HepG2 (cell line): Measurements from ENCODE around the gene SEC14L5. TPM values are rescaled to one million over a fixed set of nuclear protein-coding genes. Genes with fewer than 3 reads are reported as not detected.

Source experiments
- AKAP8 ChIP-seq: sonication (generic); formaldehyde crosslinking; IDR thresholded peaks from 2 replicates; pipeline ENCODE4 v1.5.1; 2020; ENCODE audit warnings: mild to moderate bottlenecking, missing genetic modification reagents
- MAZ ChIP-seq, 2 experiments: sonication (generic) in 1 of 2; formaldehyde crosslinking in 1 of 2; IDR thresholded peaks; 2 replicates each; pipeline versions ENCODE4 v1.5.0 to v1.6.1; 2012 to 2020; ENCODE audit warnings: low read depth in 2 of 2, mild to moderate bottlenecking in 2 of 2, borderline replicate concordance in 1 of 2, improper control_type of control experiment in 1 of 2, low read length in 1 of 2, missing genetic modification reagents in 1 of 2, moderate library complexity in 1 of 2
- NAIF1 ChIP-seq: sonication (generic); formaldehyde crosslinking; IDR thresholded peaks from 2 replicates; pipeline ENCODE4 v1.5.0; 2020; ENCODE audit warnings: mild to moderate bottlenecking, missing genetic modification reagents, borderline replicate concordance
- NFE2L2 ChIP-seq: fragments of 150-350 bp; IDR thresholded peaks from 2 replicates; pipeline ENCODE4 v1.6.1; 2014; ENCODE audit warnings: low read length
- NR1H2 ChIP-seq: sonication (generic); formaldehyde crosslinking; IDR thresholded peaks from 2 replicates; pipeline ENCODE4 v1.8.1; 2022; ENCODE audit warnings: low read depth, missing genetic modification reagents, borderline replicate concordance
- PCBP1 ChIP-seq: fragments of 200-400 bp; formaldehyde crosslinking; IDR thresholded peaks from 2 replicates; pipeline ENCODE4 v1.6.1; 2017; ENCODE audit warnings: mild to moderate bottlenecking, low read depth, low read length, borderline replicate concordance
- SP4 ChIP-seq: sonication (generic); formaldehyde crosslinking; IDR thresholded peaks from 2 replicates; pipeline ENCODE4 v1.8.1; 2023; ENCODE audit warnings: mild to moderate bottlenecking, missing genetic modification reagents
- ZFP41 ChIP-seq: sonication (generic); formaldehyde crosslinking; IDR thresholded peaks from 2 replicates; pipeline ENCODE4 v1.4.0; 2020; ENCODE audit warnings: mild to moderate bottlenecking, missing genetic modification reagents, borderline replicate concordance
- ZNF10 ChIP-seq: sonication (generic); formaldehyde crosslinking; IDR thresholded peaks from 2 replicates; pipeline ENCODE4 v1.4.0; 2020; ENCODE audit warnings: mild to moderate bottlenecking, low read depth, missing genetic modification reagents, borderline replicate concordance
- ZNF496 ChIP-seq: sonication (generic); formaldehyde crosslinking; IDR thresholded peaks from 2 replicates; pipeline ENCODE4 v1.8.1; 2023; ENCODE audit warnings: mild to moderate bottlenecking, moderate library complexity, missing genetic modification reagents; ENCODE audit not compliant: insufficient replicate concordance
- ZNF720 ChIP-seq: sonication (generic); formaldehyde crosslinking; IDR thresholded peaks from 2 replicates; pipeline ENCODE4 v1.4.0; 2020; ENCODE audit warnings: missing genetic modification reagents
- ZNF773 ChIP-seq: sonication (generic); formaldehyde crosslinking; IDR thresholded peaks from 2 replicates; pipeline ENCODE4 v1.4.0; 2020; ENCODE audit warnings: missing genetic modification reagents, borderline replicate concordance
- polyA plus RNA-seq, 8 experiments: library from polyadenylated mRNA; depleted of rRNA in 3 of 8; stranded (reverse) in 7 of 8; unstranded in 1 of 8; fragments of >200 nt; fragmentation: Illumina TruSeq in 4 of 8; extraction: Trizol in 4 of 8; gene quantifications; 2 replicates each; pipeline versions ENCODE4 v1.2.1 to v1.2.3, GENCODE V29; 2011 to 2016; ENCODE audit warnings: low read depth in 4 of 8, missing spikeins in 1 of 8, mixed read lengths in 1 of 8; ENCODE audit not compliant: insufficient read depth in 1 of 8
- total RNA-seq, 5 experiments: library from RNA; depleted of rRNA; stranded (reverse); fragments of >200 nt; fragmentation: Illumina TruSeq; extraction: Trizol; gene quantifications; 2 replicates each; pipeline ENCODE4 v1.2.3, GENCODE V29; 2016; ENCODE audit warnings: low read depth in 1 of 5
- TF ChIP-seq, protein P1 (sequence below): sonication (generic); formaldehyde crosslinking; IDR thresholded peaks from 2 replicates; pipeline ENCODE4 v1.4.0; 2020; ENCODE audit warnings: missing genetic modification reagents
- TF ChIP-seq, protein P2 (sequence below): sonication (generic); formaldehyde crosslinking; IDR thresholded peaks from 2 replicates; pipeline ENCODE4 v1.8.0; 2022; ENCODE audit warnings: missing genetic modification reagents, mild to moderate bottlenecking, inconsistent platforms, borderline replicate concordance
- TF ChIP-seq, protein P3 (sequence below): sonication (generic); formaldehyde crosslinking; IDR thresholded peaks from 2 replicates; pipeline ENCODE4 v1.4.0; 2020; ENCODE audit warnings: missing genetic modification reagents, borderline replicate concordance
- TF ChIP-seq, protein P4 (sequence below): IDR thresholded peaks from 2 replicates; pipeline ENCODE4 v1.6.1; 2012; ENCODE audit warnings: low read length, improper control_type of control experiment
- TF ChIP-seq, protein P5 (sequence below): sonication (generic); formaldehyde crosslinking; IDR thresholded peaks from 2 replicates; pipeline ENCODE4 v1.8.0; 2022; ENCODE audit warnings: mild to moderate bottlenecking, missing genetic modification reagents, moderate library complexity

SEC14L5 gene
- total and polyA plus RNA-seq, 2 of the 13 experiments (the other 11 are each of a cell fraction or from before 2014, with no cell fraction given) = 0.40 to 0.42 TPM

DNA sequence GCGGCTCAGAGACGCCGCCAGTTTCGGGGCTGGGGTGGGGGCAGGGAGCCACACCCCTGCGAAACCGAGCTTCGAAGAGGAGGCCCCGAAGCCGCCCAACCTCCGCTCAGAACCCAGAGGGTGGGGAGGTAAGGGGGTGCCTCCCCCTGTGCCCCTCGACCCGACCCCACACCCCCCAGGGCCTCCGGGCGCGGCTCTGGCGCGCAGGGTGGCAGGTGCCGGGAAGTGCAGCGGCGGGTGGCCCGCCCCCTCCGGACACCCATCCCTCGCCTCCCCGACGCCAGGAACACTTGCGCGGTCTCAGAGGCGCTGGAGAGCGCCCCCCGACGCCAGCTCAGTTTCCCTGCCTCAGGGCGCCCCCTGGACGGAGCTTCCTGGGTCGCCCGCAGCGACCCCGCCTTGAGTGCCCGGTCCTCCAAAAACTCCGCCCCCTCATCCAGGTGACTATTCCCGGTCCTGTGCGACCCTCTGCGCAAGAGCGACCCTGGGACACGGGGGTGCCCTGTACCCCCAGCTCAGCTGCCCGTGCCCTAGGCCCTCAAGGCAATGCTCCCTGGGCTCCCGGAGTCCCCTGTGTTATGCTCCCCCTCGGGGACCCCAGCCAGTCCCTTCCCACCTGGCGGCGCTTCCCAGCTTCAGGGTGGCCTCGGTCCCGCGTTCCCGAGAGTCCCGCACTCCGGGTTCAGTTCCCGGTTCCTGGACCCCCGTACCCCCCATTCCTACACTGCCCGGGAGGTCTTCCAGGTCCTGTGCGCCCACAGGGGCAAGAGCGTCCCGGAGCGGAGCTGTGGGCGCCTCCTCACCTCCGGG is 21.7 kb upstream of the SEC14L5 start (continued):
- TF ChIP-seq NR1H2 (CRISPR knock-in tag) (no peak), AKAP8 (CRISPR knock-in tag) (no peak), MAZ (IDR thresholded peaks at IDR 0.05; ENCODE audit: borderline replicate concordance, low read depth, low read length) (no peak), MAZ (CRISPR knock-in tag; IDR thresholded peaks at IDR 0.05; ENCODE audit: low read depth) (peak; percentile 48; the same call in 1 of the 2 replicates), ZNF10 (CRISPR knock-in tag) (no peak), SP4 (CRISPR knock-in tag) (no peak), ZFP41 (CRISPR knock-in tag) (no peak), NAIF1 (CRISPR knock-in tag) (no peak), ZNF773 (CRISPR knock-in tag) (no peak), ZNF720 (CRISPR knock-in tag) (no peak), PCBP1 (peak; percentile 67; the same call in 1 of the 2 replicates), NFE2L2 (no peak), ZNF496 (no peak)
- TF ChIP-seq, protein P1, sequence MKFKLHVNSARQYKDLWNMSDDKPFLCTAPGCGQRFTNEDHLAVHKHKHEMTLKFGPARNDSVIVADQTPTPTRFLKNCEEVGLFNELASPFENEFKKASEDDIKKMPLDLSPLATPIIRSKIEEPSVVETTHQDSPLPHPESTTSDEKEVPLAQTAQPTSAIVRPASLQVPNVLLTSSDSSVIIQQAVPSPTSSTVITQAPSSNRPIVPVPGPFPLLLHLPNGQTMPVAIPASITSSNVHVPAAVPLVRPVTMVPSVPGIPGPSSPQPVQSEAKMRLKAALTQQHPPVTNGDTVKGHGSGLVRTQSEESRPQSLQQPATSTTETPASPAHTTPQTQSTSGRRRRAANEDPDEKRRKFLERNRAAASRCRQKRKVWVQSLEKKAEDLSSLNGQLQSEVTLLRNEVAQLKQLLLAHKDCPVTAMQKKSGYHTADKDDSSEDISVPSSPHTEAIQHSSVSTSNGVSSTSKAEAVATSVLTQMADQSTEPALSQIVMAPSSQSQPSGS (CRISPR knock-in tag) = 0 out of 2 replicates have a peak, but pooled peaks have one; percentile 14
- TF ChIP-seq, protein P2, sequence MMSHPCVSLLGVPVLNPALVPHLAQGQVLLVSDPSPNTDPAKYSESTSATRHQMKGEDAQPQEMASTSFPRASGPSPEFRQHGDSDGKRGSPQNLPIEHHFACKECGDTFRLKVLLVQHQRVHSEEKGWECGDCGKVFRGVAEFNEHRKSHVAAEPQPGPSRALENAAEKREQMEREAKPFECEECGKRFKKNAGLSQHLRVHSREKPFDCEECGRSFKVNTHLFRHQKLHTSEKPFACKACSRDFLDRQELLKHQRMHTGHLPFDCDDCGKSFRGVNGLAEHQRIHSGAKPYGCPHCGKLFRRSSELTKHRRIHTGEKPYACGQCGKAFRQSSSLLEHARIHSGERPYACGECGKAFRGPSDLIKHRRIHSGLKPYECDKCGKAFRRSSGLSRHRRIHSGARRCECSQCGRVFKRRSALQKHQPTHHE (CRISPR knock-in tag) = no peak
- TF ChIP-seq, protein P3, sequence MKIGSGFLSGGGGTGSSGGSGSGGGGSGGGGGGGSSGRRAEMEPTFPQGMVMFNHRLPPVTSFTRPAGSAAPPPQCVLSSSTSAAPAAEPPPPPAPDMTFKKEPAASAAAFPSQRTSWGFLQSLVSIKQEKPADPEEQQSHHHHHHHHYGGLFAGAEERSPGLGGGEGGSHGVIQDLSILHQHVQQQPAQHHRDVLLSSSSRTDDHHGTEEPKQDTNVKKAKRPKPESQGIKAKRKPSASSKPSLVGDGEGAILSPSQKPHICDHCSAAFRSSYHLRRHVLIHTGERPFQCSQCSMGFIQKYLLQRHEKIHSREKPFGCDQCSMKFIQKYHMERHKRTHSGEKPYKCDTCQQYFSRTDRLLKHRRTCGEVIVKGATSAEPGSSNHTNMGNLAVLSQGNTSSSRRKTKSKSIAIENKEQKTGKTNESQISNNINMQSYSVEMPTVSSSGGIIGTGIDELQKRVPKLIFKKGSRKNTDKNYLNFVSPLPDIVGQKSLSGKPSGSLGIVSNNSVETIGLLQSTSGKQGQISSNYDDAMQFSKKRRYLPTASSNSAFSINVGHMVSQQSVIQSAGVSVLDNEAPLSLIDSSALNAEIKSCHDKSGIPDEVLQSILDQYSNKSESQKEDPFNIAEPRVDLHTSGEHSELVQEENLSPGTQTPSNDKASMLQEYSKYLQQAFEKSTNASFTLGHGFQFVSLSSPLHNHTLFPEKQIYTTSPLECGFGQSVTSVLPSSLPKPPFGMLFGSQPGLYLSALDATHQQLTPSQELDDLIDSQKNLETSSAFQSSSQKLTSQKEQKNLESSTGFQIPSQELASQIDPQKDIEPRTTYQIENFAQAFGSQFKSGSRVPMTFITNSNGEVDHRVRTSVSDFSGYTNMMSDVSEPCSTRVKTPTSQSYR (CRISPR knock-in tag) = 0 out of 2 replicates have a peak, but pooled peaks have one; percentile 40
- TF ChIP-seq, protein P4, sequence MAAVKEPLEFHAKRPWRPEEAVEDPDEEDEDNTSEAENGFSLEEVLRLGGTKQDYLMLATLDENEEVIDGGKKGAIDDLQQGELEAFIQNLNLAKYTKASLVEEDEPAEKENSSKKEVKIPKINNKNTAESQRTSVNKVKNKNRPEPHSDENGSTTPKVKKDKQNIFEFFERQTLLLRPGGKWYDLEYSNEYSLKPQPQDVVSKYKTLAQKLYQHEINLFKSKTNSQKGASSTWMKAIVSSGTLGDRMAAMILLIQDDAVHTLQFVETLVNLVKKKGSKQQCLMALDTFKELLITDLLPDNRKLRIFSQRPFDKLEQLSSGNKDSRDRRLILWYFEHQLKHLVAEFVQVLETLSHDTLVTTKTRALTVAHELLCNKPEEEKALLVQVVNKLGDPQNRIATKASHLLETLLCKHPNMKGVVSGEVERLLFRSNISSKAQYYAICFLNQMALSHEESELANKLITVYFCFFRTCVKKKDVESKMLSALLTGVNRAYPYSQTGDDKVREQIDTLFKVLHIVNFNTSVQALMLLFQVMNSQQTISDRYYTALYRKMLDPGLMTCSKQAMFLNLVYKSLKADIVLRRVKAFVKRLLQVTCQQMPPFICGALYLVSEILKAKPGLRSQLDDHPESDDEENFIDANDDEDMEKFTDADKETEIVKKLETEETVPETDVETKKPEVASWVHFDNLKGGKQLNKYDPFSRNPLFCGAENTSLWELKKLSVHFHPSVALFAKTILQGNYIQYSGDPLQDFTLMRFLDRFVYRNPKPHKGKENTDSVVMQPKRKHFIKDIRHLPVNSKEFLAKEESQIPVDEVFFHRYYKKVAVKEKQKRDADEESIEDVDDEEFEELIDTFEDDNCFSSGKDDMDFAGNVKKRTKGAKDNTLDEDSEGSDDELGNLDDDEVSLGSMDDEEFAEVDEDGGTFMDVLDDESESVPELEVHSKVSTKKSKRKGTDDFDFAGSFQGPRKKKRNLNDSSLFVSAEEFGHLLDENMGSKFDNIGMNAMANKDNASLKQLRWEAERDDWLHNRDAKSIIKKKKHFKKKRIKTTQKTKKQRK = no peak
- TF ChIP-seq, protein P5, sequence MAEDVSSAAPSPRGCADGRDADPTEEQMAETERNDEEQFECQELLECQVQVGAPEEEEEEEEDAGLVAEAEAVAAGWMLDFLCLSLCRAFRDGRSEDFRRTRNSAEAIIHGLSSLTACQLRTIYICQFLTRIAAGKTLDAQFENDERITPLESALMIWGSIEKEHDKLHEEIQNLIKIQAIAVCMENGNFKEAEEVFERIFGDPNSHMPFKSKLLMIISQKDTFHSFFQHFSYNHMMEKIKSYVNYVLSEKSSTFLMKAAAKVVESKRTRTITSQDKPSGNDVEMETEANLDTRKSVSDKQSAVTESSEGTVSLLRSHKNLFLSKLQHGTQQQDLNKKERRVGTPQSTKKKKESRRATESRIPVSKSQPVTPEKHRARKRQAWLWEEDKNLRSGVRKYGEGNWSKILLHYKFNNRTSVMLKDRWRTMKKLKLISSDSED (CRISPR knock-in tag) = no peak
